Sigmoid colon (tissue), 4 donors: ENCODE data around the gene TAF6L.
"Not testable (repeated sequence)": the region's sequence is repeated elsewhere in the genome, so short reads cannot be mapped to it uniquely, and the experiment has no call there.

Experiments used
- EP300 ChIP-seq, 4 donors: sonication (generic); formaldehyde crosslinking; IDR thresholded peaks; one replicate each; pipeline ENCODE4 v1.6.1; 2017; ENCODE audit warnings: antibody characterized with exemption in 4 of 4
- POLR2A ChIP-seq, 2 donors: fragments of 450-650 bp; IDR thresholded peaks; one replicate each; pipeline ENCODE4 v1.6.1; 2016; ENCODE audit warnings: antibody characterized with exemption in 2 of 2, mild to moderate bottlenecking in 2 of 2, moderate library complexity in 2 of 2
- TF ChIP-seq, protein P1 (sequence below), 4 experiments: fragments of 450-650 bp in 3 of 4; fragments of 200-600 bp in 1 of 4; IDR thresholded peaks; one replicate each; pipeline ENCODE4 v1.5.1; 2016 to 2019; ENCODE audit warnings: antibody characterized with exemption in 4 of 4, mild to moderate bottlenecking in 3 of 4, moderate library complexity in 2 of 4

DNA sequence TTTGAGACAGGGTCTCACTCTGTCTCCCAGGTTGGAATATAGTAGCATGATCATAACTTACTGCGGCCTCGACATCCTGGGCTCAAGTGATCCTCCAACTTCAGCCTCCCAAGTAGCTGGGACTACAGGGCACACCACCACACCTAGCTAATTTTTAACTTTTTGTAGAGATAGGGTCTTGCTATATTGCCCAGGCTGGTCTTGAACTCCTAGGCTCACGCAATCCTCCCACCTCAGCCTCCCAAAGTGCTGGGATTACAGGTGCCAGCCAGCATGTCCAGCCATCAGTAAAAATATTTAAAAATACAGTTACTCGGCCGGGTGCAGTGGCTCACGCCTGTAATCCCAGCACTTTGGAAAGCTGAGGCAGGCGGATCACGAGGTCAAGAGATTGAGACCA is 56.9 kb downstream of the TAF6L start:
- not testable (repeated sequence) for TF ChIP-seq EP300, POLR2A (IDR thresholded peaks at IDR 0.05)
- TF ChIP-seq, protein P1, sequence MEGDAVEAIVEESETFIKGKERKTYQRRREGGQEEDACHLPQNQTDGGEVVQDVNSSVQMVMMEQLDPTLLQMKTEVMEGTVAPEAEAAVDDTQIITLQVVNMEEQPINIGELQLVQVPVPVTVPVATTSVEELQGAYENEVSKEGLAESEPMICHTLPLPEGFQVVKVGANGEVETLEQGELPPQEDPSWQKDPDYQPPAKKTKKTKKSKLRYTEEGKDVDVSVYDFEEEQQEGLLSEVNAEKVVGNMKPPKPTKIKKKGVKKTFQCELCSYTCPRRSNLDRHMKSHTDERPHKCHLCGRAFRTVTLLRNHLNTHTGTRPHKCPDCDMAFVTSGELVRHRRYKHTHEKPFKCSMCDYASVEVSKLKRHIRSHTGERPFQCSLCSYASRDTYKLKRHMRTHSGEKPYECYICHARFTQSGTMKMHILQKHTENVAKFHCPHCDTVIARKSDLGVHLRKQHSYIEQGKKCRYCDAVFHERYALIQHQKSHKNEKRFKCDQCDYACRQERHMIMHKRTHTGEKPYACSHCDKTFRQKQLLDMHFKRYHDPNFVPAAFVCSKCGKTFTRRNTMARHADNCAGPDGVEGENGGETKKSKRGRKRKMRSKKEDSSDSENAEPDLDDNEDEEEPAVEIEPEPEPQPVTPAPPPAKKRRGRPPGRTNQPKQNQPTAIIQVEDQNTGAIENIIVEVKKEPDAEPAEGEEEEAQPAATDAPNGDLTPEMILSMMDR (IDR thresholded peaks at IDR 0.05), result not testable (repeated sequence)
